OCI-LY7 (cell line): ENCODE results near the gene NAV1. TPM values are rescaled to one million over a fixed set of nuclear protein-coding genes. Genes with fewer than 3 reads are reported as not detected.
A peak's percentile ranks its signal among the peaks of the same experiment; 100 is the strongest.

ENCODE experiments used
- BruUV-seq: library from RNA; stranded (reverse); fragments of 400-500 nt; replicated peaks from 2 replicates; lab custom pipeline; 2021; lab: Mats Ljungman, UMichigan
- CTCF ChIA-PET: fragments of 300-600 bp; sonication (Branson Sonifier 250); formaldehyde crosslinking; loops from one replicate; lab custom pipeline; 2022; ENCODE audit warnings: antibody characterized with exemption; ENCODE audit not compliant: unreplicated experiment; lab: Charles Lee
- POLR2A ChIA-PET: fragments of 300-600 bp; sonication (Branson Sonifier 250); formaldehyde crosslinking; loops from one replicate; lab custom pipeline; 2022; ENCODE audit warnings: antibody characterized with exemption; lab: Charles Lee
- DNase-seq: peaks from one replicate; pipeline ENCODE4 v3.0.0-alpha.2; 2015; ENCODE audit warnings: low spot score
- H2AFZ ChIP-seq: fragments of 200-600 bp; sonication (generic), shearing (Covaris generic); 2 replicates; pipeline ENCODE4 v1.6.1; 2014; ENCODE audit warnings: mild to moderate bottlenecking, antibody characterized with exemption, low read length, moderate library complexity
- H3K27ac ChIP-seq: fragments of 200-600 bp; sonication (generic); 2 replicates; pipeline ENCODE4 v1.5.1; 2014; ENCODE audit warnings: mixed run types, low read depth, mild to moderate bottlenecking, moderate library complexity, low read length, inconsistent platforms; ENCODE audit not compliant: poor library complexity, severe bottlenecking
- H3K36me3 ChIP-seq: fragments of 200-600 bp; sonication (generic); 2 replicates; pipeline ENCODE4 v1.6.1; 2014; ENCODE audit warnings: mild to moderate bottlenecking, antibody characterized with exemption, low read length, moderate library complexity, mixed read lengths; ENCODE audit not compliant: insufficient read depth
- H3K4me1 ChIP-seq: fragments of 200-600 bp; sonication (generic); 2 replicates; pipeline ENCODE4 v1.5.1; 2014; ENCODE audit warnings: mild to moderate bottlenecking, low read length; ENCODE audit not compliant: insufficient read depth, poor library complexity, severe bottlenecking
- H3K4me2 ChIP-seq: fragments of 200-600 bp; sonication (generic); 2 replicates; pipeline ENCODE4 v1.6.1; 2014; ENCODE audit warnings: mild to moderate bottlenecking, low read length
- H3K4me3 ChIP-seq: fragments of 200-600 bp; sonication (generic); 2 replicates; pipeline ENCODE4 v1.5.1; 2014; ENCODE audit warnings: mild to moderate bottlenecking, low read depth, low read length; ENCODE audit not compliant: poor library complexity, severe bottlenecking
- H3K79me2 ChIP-seq: fragments of 200-600 bp; sonication (generic); 2 replicates; pipeline ENCODE4 v1.6.1; 2016; ENCODE audit warnings: low read depth, mild to moderate bottlenecking, low read length, moderate library complexity, mixed read lengths; ENCODE audit not compliant: insufficient read depth
- H3K9me2 ChIP-seq: fragments of 200-600 bp; sonication (generic); 2 replicates; pipeline ENCODE4 v1.6.1; 2016; ENCODE audit warnings: mild to moderate bottlenecking, low read length, mixed read lengths; ENCODE audit not compliant: insufficient read depth
- H3K9me3 ChIP-seq: fragments of 200-600 bp; sonication (generic); 2 replicates; pipeline ENCODE4 v1.6.1; 2014; ENCODE audit warnings: mild to moderate bottlenecking, mixed run types, low read length, mixed read lengths
- H4K20me1 ChIP-seq: fragments of 200-600 bp; sonication (generic); 2 replicates; pipeline ENCODE4 v1.6.1; 2014; ENCODE audit warnings: mild to moderate bottlenecking, antibody characterized with exemption, low read length, moderate library complexity, mixed read lengths; ENCODE audit not compliant: insufficient read depth
- EZH2phosphoT487 ChIP-seq: fragments of 200-600 bp; sonication (generic); IDR thresholded peaks from 2 replicates; pipeline ENCODE4 v1.6.1; 2018; ENCODE audit warnings: low read depth, borderline replicate concordance, mild to moderate bottlenecking, mixed run types, antibody characterized with exemption, low read length, moderate library complexity, mixed read lengths
- intact Hi-C: fragments of 100-400 bp; cut with micrococcal nuclease; formaldehyde crosslinking; loops from one replicate; pipeline ENCODE4 v1.10.0; 2022; ENCODE audit not compliant: unreplicated experiment
- total RNA-seq, 2 experiments: library from RNA; depleted of rRNA in 1 of 2; stranded (reverse); fragments of >200 nt in 1 of 2; shearing (Covaris generic) in 1 of 2; gene quantifications; 2 replicates each; pipeline ENCODE4 v1.2.3, GENCODE V29; 2014 to 2022
- TF ChIP-seq, protein P1 (sequence below): fragments of 200-600 bp; sonication (generic); conservative IDR thresholded peaks from 2 replicates; pipeline ENCODE4 v1.5.1; 2014; ENCODE audit warnings: mild to moderate bottlenecking, antibody characterized with exemption, low read length, moderate library complexity, mixed read lengths

Gene NAV1
- total RNA-seq, 2 experiments from 2014 or later, result 4.2 to 20.7 TPM

DNA sequence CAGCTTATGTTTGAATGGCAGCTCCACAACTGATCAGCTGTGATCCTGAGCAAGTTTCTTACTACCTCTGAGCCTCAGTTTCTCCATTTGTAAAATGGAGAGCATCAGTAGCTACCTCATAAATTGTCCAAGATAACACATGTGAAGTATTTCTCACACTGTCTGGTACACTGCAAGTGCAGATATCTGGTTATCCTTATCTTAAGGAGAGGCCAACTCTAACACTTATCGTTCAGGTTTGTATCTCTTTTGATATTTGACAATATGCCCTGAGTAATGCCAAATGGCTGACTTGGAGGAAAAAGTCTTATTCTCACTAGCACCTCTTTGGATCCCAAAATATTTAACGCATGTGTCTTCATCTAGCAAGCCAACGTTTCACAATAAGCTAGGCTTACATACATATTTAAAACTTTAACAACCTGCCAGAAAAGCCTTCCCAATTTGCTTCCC, 34.7 kb upstream of the NAV1 start:
- no peak for DNase-seq
- Histone ChIP-seq H3K4me3 (no peak overlapping the region), H3K9me3 (no peaks in the 10 kb centered on the region), H3K4me1 (peaks cover 69% of the 10 kb centered on the region), H3K4me2 (peak overlapping the region; percentile 79), H3K9me2 (no peaks in the 10 kb centered on the region), H3K36me3 (no peaks in the 10 kb centered on the region), H4K20me1 (peaks cover 1% of the 10 kb centered on the region; the same call in 1 of the 2 replicates), H3K79me2 (peaks cover 33% of the 10 kb centered on the region; the same call in 1 of the 2 replicates), H3K27ac (peak overlapping the region; percentile 41), H2AFZ (no peak overlapping the region)
- CTCF ChIA-PET, result interaction anchor here (0.7 to 3.1 kb wide), 4 partner anchors 9 to 91 kb away, joined by 3 to 24 read pairs (median 4); no protein-coding TSS in a partner anchor
- intact Hi-C loops, result no loop called here
- BruUV-seq, result no TSS peak
- POLR2A ChIA-PET, result interaction anchor here (0.9 to 3.8 kb wide), 4 partner anchors 7 to 21 kb away, joined by 3 to 32 read pairs (median 10); no protein-coding TSS in a partner anchor
- TF ChIP-seq, protein P1, sequence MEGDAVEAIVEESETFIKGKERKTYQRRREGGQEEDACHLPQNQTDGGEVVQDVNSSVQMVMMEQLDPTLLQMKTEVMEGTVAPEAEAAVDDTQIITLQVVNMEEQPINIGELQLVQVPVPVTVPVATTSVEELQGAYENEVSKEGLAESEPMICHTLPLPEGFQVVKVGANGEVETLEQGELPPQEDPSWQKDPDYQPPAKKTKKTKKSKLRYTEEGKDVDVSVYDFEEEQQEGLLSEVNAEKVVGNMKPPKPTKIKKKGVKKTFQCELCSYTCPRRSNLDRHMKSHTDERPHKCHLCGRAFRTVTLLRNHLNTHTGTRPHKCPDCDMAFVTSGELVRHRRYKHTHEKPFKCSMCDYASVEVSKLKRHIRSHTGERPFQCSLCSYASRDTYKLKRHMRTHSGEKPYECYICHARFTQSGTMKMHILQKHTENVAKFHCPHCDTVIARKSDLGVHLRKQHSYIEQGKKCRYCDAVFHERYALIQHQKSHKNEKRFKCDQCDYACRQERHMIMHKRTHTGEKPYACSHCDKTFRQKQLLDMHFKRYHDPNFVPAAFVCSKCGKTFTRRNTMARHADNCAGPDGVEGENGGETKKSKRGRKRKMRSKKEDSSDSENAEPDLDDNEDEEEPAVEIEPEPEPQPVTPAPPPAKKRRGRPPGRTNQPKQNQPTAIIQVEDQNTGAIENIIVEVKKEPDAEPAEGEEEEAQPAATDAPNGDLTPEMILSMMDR, result no peak

DNA sequence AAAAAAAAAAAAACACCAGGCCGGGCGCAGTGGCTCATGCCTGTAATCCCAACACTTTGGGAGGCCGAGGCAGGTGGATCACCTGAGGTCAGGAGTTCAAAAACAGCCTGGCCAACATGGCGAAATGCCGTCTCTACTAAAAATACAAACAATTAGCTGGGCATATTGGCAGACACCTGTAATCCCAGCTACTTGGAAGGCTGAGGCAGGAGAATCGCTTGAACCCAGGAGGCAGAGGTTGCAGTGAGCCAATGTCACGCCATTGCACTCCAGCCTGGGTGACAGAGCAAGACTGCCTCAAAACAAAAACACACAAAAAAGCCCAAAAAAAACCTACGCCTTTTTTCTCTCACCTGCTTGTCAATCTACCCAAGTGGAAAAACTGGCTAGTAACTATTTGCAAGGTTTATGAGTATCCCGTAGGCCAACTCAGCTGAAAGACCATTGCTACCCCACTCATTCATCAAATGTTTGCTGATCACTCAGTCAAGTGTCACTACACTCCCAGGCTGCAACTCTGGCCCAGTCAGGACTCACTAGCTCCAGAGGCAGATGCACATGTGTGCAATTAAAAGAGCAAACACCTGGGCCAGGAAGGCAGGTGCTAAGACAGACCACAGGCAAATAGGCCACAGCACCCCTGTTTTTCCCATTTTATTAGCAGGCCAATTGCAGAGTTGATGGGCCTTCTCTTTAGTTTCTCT, 34.0 kb upstream of the NAV1 start:
- Histone ChIP-seq H3K79me2 (peaks cover 33% of the 10 kb centered on the region; the same call in 1 of the 2 replicates), H4K20me1 (no peaks in the 10 kb centered on the region), H3K9me2 (no peaks in the 10 kb centered on the region), H3K4me3 (peak overlapping the region; percentile 80), H3K27ac (peak overlapping the region; percentile 59), H3K4me1 (peaks cover 77% of the 10 kb centered on the region), H3K4me2 (peak overlapping the region; percentile 79), H2AFZ (no peak overlapping the region), H3K9me3 (no peaks in the 10 kb centered on the region), H3K36me3 (no peaks in the 10 kb centered on the region)
- no TSS peak for BruUV-seq
- ChIA-PET CTCF (interaction anchor here (1.4 to 3.1 kb wide), 2 partner anchors 8 to 23 kb away, joined by 5 to 24 read pairs; no protein-coding TSS in a partner anchor), POLR2A (interaction anchor here (0.7 to 1.7 kb wide), 6 partner anchors 8 to 79 kb away, joined by 3 to 5 read pairs (median 3); no protein-coding TSS in a partner anchor)
- peak; percentile 57 for DNase-seq
- intact Hi-C loops, result loop anchor here (5.0 kb wide), 1 partner anchor 483 kb away; the partner anchor contains the start of gene KIF21B
- TF ChIP-seq EZH2phosphoT487, result no peak
- TF ChIP-seq, protein P1, result no peak
